Astrocyte (in vitro differentiated cells and primary cell): ENCODE results near the gene USP22.

Experiments used
- CTCF ChIP-seq: IDR thresholded peaks from 2 replicates; pipeline ENCODE4 v1.5.1; 2011; ENCODE audit warnings: low read depth, mild to moderate bottlenecking, inconsistent platforms, low read length, moderate library complexity; ENCODE audit not compliant: insufficient read depth
- EZH2 ChIP-seq: IDR thresholded peaks from 2 replicates; pipeline ENCODE4 v1.6.1; 2012; ENCODE audit warnings: mild to moderate bottlenecking, low read length, inconsistent platforms; ENCODE audit not compliant: insufficient read depth

- no peak for TF ChIP-seq CTCF
- TF ChIP-seq EZH2, result no peak
Observed at GRCh38 chr17:20993863-20994778, 48.7 kb downstream of the USP22 start.
